Natural killer cell treated with Interleukin-12 subunit alpha and Interleukin-12 subunit beta and Interleukin-15 and Interleukin-18, amount 100 ng/mL, for 72 hours (primary cell): ENCODE data around the gene ATP9A. TPM values are rescaled to one million over a fixed set of nuclear protein-coding genes. Genes with fewer than 3 reads are reported as not detected.

ENCODE experiments used
- ATAC-seq, 2 donors: fragments of 150-1000 bp; cut with Tn5 transposase in 1 of 2; sonication (Bioruptor Pico), chemical (Tn5 transposase) in 1 of 2; 2 replicates each; pipeline ENCODE4 v1.10.0; 2021
- DNase-seq: peaks from one replicate; pipeline ENCODE4 v3.0.0; 2022; ENCODE audit warnings: low spot score
- H3K27ac Mint-ChIP-seq, 2 donors: 1 replicate in 1 of 2; 2 replicates in 1 of 2; pipeline ENCODE4 v1.8.0; 2022; ENCODE audit warnings: mixed read lengths in 2 of 2, mild to moderate bottlenecking in 1 of 2, moderate library complexity in 1 of 2
- H3K27me3 Mint-ChIP-seq, 2 donors: 1 replicate in 1 of 2; 2 replicates in 1 of 2; pipeline ENCODE4 v1.8.0; 2022; ENCODE audit warnings: mixed read lengths in 2 of 2
- H3K36me3 Mint-ChIP-seq: one replicate; pipeline ENCODE4 v1.8.0; 2022; ENCODE audit warnings: mixed read lengths
- H3K4me1 Mint-ChIP-seq, 2 donors: 1 replicate in 1 of 2; 2 replicates in 1 of 2; pipeline ENCODE4 v1.8.0; 2022; ENCODE audit warnings: low read depth in 2 of 2, mixed read lengths in 2 of 2, mild to moderate bottlenecking in 1 of 2
- H3K4me3 Mint-ChIP-seq: one replicate; pipeline ENCODE4 v1.8.0; 2022; ENCODE audit warnings: mixed read lengths
- H3K9me3 Mint-ChIP-seq: 2 replicates; pipeline ENCODE4 v1.8.0; 2022; ENCODE audit warnings: mixed read lengths
- total RNA-seq, 2 donors: library from RNA; stranded (reverse); gene quantifications; one replicate each; pipeline ENCODE4 v1.2.3, GENCODE V29; 2022

The ATP9A gene
- total RNA-seq, 2 donors from 2014 or later = 1.4 to 18.9 TPM

DNA sequence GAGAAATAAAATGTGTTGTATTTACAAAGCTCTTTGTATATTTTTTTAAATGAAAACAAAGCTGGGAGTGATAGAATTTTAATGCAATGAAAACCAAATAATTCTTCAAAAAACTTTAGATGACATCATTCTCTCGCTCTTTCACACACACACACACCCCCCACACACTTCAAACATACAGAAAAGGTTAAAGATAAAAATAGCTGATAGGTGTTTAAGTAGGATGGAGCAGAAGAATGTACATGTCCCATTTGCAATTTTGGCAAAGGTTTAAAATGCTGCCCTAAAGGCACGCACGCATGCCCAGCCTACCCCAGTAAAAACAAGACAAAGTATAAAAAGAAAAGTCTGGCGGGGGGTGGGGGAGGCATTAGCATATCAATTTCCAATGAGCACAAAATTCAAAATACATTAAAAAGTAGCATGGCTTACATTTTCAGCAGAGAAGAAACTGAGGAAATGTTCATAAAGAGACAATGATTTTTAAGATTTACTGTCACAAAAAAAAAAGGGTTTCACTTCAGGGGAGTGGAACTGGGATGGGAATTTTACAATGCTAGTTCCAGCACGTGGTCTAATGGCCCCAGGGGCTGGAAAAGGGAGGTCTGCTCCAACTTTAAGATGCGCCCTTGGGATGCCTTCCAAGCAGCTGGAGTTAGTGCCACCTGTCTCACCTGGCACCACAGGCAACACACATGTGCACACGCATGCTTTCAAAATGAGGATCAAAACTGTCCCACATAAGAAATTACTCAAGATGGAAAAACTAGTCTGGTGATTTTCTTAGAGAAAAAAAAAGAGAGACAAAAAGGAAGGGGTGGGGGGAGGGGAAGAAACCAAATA, 170.6 kb downstream of the ATP9A start:
- H3K27me3 Mint-ChIP-seq = peaks cover 0 to 4% of the 10 kb centered on the region in 2 donors
- H3K9me3 Mint-ChIP-seq = no peaks in the 10 kb centered on the region
- H3K4me3 Mint-ChIP-seq = no peak overlapping the region
- peaks cover 12% of the 10 kb centered on the region in 2 donors for H3K4me1 Mint-ChIP-seq
- ATAC-seq (no peak), DNase-seq (no peak)
- H3K27ac Mint-ChIP-seq = no peak overlapping the region
- H3K36me3 Mint-ChIP-seq = no peaks in the 10 kb centered on the region

DNA sequence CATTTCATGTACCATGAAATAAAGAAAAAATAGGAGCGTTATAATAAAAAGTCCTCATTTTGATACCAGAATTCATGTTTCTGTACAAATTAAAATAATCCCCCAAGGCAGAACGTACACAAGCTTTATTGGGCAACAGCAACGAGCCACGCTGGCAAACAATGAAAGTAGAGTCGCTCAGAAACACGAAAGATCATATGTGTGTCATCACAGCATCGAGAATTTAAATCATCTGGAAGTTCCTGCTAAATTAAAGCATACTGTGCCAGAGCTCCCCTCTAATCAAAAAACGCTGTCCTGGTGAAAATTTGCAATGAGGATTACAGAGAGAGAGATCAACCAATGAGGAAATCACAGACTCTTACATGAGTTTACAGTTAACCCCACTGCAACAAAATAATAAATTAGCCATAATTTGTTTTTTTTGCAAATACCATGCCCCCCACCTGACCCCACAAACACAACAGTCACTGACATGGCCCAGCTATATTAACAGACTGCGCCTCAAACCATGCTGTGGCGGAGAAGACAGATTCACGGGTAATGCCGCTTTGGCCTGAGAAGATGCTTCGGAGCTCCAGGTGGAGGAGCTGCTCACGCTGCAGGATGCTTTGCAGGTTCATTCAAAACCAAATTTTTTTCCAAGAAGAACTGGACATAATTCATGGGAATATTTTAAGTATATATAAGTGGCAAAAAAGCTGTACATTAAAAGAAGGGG, 171.4 kb downstream of the ATP9A start:
- ATAC-seq = no peak
- H3K4me3 Mint-ChIP-seq = no peak overlapping the region
- H3K27ac Mint-ChIP-seq = no peak overlapping the region
- peaks cover 12% of the 10 kb centered on the region in 2 donors for H3K4me1 Mint-ChIP-seq
- H3K9me3 Mint-ChIP-seq = no peaks in the 10 kb centered on the region
- no peaks in the 10 kb centered on the region for H3K36me3 Mint-ChIP-seq
- H3K27me3 Mint-ChIP-seq = peaks cover 0 to 4% of the 10 kb centered on the region in 2 donors
- no peak for DNase-seq

DNA sequence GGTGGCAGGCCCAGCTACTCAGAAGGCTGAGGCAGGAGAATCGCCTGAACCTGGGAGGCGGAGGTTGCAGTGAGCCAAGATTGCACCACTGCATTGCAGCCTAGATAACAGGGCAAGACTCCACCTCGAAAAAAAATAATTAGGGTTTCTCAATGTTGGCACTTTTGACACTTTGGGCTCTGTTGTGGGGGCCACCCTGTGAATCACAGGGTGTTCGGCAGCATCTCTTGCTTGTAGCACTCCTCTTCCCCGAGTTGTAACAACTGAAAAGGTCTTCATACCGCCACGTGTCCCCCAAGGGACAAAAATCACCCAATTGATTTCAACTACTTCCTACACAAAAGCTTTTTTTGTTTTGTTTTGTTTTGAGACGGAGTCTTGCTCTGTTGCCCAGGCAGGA, 172.4 kb downstream of the ATP9A start:
- H3K27me3 Mint-ChIP-seq = peaks cover 0 to 4% of the 10 kb centered on the region in 2 donors
- DNase-seq (no peak), ATAC-seq (no peak)
- H3K9me3 Mint-ChIP-seq = no peaks in the 10 kb centered on the region
- no peak overlapping the region for H3K4me3 Mint-ChIP-seq
- H3K27ac Mint-ChIP-seq = no peak overlapping the region
- H3K4me1 Mint-ChIP-seq = peaks cover 12% of the 10 kb centered on the region in 2 donors
- no peaks in the 10 kb centered on the region for H3K36me3 Mint-ChIP-seq

DNA sequence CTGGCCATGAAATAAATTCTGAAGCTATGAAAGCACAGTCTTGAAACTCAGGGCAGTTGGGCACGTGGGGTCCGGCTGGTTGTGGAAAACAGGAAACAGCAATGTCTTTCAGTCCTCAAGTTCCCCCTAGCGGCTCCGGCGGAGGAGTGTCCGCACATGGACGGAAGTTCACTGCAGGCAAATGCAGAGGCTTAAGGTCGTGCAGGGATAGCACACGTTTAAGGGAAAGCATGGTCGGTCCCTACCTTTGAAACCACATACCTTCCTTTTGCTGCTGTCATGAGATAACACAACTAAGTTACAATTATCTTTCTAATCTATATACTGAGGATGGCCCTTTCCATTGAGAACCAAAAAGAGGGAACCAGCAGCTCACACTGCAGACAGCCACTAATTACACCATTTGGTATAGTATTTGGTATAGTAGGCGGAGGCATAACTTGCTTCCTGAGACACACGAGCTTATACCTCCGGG, 173.1 kb downstream of the ATP9A start:
- Mint-ChIP-seq H3K27ac (peak overlapping the region; percentile 69 to 80), H3K4me3 (peak overlapping the region; percentile 44), H3K9me3 (no peaks in the 10 kb centered on the region), H3K27me3 (peaks cover 0 to 4% of the 10 kb centered on the region in 2 donors), H3K36me3 (no peaks in the 10 kb centered on the region), H3K4me1 (peaks cover 12% of the 10 kb centered on the region in 2 donors)
- peak; percentile 81 for DNase-seq
- peak; percentile 93 to 94 for ATAC-seq

DNA sequence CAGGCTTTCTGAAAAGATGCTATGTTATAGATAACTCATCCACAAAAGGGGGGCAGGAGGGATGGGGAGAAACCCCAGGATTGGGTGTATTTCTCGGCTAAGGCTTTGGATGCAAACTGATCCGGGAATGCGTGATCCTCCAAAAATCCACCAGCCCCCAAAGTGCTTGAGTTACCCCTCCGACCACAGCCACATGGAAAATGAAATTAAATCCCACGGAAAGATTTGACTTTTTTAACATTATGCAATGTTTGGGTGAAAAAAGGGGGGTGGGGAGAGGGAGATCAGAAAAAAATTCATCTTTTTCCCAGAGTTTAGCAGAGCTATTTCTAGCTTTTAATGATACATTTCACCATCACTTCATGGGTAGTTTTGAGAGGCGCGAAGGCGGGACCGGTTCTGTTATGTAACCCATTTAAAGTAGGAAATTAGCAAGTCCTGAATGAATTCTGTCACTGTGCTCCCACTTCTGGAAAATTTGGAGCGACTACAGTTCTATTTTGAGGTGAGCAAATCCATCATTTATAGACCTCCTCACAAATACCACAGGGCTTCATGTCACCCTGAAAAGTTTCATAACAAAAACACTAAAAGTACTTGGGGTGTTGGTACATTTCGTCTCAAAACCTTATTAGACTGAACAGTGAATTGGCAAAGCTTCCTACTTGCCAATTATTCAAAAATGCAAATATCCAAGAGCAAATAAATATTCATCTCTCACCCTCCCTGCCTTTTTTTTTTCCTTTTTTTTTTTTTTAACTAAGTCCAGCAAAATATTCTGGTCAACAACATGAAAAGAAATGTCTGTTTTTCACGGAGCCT, 173.7 kb downstream of the ATP9A start:
- Mint-ChIP-seq H3K27ac (peak overlapping the region; percentile 69 to 80), H3K4me1 (peaks cover 12% of the 10 kb centered on the region in 2 donors), H3K4me3 (peak overlapping the region; percentile 44), H3K36me3 (no peaks in the 10 kb centered on the region), H3K27me3 (peaks cover 0 to 4% of the 10 kb centered on the region in 2 donors), H3K9me3 (no peaks in the 10 kb centered on the region)
- ATAC-seq (no peak), DNase-seq (no peak)

DNA sequence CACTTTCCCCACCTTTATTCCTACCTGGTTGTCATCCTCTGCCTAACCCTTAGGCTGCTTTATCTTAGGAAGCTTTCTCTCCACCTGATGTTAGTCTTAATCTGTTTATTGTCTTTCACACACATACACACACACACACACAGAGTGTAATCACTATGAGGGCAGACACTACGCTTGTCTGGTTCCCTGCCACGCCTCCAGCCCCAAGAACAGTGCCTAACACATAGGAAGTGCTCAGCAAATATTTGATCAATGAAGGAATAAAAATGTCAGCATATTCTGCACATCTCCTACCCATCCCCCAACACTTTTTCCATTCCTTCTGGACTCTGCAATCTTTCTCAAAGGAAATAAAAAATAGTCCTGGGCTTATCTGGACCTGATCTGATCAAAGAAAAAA, 174.6 kb downstream of the ATP9A start:
- H3K4me3 Mint-ChIP-seq = no peak overlapping the region
- H3K27ac Mint-ChIP-seq = peak overlapping the region in 1 of 2 donors; percentile 69
- ATAC-seq = no peak
- no peaks in the 10 kb centered on the region for H3K36me3 Mint-ChIP-seq
- peaks cover 12 to 13% of the 10 kb centered on the region in 2 donors for H3K4me1 Mint-ChIP-seq
- H3K27me3 Mint-ChIP-seq = peaks cover 0 to 4% of the 10 kb centered on the region in 2 donors
- H3K9me3 Mint-ChIP-seq = no peaks in the 10 kb centered on the region
- no peak for DNase-seq

DNA sequence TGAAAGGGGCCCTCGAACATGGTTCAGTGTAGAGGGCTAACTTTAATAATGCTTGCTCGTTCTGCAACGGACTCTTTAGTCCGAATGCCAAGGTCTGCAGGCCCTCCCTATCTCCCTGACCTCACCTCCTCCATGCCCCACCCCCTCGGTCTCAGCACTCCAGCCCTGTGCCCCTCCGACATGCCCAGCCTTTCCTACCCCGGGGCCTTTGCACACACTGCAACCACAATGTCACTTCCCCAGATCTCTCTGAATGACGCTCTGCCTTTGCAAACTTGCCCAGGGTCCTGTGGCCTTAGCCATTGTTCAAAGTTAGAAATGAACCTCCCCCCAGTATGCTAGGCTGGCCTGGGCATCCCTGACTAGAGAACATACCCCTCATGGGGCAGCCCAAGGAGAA, 175.6 kb downstream of the ATP9A start:
- H3K4me3 Mint-ChIP-seq = no peak overlapping the region
- DNase-seq (no peak), ATAC-seq (no peak)
- peaks cover 12 to 20% of the 10 kb centered on the region in 2 donors for H3K4me1 Mint-ChIP-seq
- peaks cover 0 to 4% of the 10 kb centered on the region in 2 donors for H3K27me3 Mint-ChIP-seq
- no peaks in the 10 kb centered on the region for H3K36me3 Mint-ChIP-seq
- peak overlapping the region in 1 of 2 donors; percentile 69 for H3K27ac Mint-ChIP-seq
- no peaks in the 10 kb centered on the region for H3K9me3 Mint-ChIP-seq

DNA sequence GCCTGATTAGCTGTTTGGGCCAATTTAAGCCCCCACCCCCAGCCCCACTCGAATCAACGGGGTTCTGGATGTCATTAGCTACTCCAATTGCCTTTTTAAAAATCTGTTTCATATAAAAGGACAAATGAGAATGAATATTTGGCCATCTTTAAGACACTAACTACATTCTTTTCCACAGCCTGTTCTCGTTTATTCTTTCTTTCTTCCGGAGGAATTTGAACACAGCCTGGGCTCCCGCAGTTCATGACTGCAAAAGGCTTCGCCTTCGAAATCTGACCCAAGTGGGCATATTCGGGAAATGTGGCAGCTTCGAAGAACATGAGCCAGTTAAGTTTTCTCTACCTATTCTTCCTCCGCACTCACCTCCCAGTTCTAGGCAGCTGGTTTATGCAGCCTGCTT, 176.3 kb downstream of the ATP9A start:
- H3K4me1 Mint-ChIP-seq = peaks cover 12 to 20% of the 10 kb centered on the region in 2 donors
- ATAC-seq = no peak
- no peaks in the 10 kb centered on the region for H3K36me3 Mint-ChIP-seq
- H3K9me3 Mint-ChIP-seq = no peaks in the 10 kb centered on the region
- no peak overlapping the region for H3K4me3 Mint-ChIP-seq
- H3K27me3 Mint-ChIP-seq = peaks cover 0 to 4% of the 10 kb centered on the region in 2 donors
- no peak for DNase-seq
- H3K27ac Mint-ChIP-seq = no peak overlapping the region

DNA sequence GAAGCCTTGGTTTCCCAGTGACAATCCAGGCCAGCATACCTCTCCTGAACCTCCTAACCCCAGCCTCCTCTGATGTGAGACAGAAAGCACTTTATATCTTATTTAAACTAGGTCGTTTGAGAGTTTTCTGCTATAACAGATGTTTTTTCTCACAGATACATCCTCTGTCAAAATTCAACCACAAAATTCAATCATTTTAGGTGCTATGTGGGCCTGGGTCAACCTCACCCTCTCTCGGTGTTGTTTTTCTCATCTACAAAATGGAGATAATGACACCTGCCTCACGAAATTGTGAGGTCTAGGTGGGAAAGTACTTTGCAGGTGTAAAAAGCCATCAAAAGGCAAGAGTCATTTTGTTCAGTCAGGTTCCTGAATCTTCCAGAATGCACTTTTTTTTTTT, 179.4 kb downstream of the ATP9A start:
- ATAC-seq = no peak
- peak overlapping the region in 1 of 2 donors; percentile 23 for H3K27ac Mint-ChIP-seq

DNA sequence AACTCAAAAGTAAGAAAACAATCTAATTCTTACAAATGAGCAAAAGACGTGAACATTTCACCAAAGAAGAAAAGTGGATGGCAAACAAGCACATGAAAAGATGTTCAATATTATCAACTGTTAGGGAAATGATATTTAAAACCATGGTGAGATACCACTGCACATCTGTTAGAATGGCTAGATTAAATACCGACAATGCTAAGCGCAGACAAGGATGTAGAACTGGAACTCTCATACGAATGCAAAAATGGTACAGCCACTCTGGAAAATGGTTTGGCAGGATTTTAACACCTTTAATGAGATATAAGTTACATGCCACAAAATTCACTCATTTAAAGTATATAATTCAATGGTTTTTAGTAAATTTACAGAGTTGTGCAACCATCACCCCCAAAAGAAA, 181.0 kb downstream of the ATP9A start:
- Mint-ChIP-seq H3K36me3 (no peaks in the 10 kb centered on the region), H3K4me1 (peaks cover 14 to 21% of the 10 kb centered on the region in 2 donors), H3K27ac (no peak overlapping the region)

More for the DNA sequence above, 179.4 kb downstream of the ATP9A start:
- no peaks in the 10 kb centered on the region for H3K36me3 Mint-ChIP-seq
- no peaks in the 10 kb centered on the region for H3K27me3 Mint-ChIP-seq
- H3K9me3 Mint-ChIP-seq = no peaks in the 10 kb centered on the region
- no peak overlapping the region for H3K4me3 Mint-ChIP-seq
- DNase-seq = no peak
- H3K4me1 Mint-ChIP-seq = peaks cover 14 to 24% of the 10 kb centered on the region in 2 donors

DNA sequence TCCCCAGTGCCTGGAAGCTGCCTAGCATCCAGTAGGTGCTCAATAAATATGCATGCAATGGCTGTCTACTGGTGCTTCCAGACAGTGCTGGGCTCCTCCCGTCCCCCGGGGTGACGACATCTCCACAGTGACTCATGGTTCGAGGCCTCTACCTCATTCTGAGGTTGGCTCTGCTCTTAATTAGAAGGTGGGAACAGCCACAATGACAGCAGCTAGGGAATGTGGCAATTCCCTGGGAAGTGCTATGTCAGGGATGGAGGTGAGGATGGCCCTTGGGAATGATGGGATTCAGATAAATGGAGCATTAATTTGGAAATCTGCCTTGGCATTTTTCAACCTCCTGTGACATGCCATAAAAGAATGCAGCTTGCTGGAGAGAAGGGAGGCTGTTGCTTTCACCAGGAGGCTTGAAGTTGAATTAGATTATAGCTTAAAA, 182.2 kb downstream of the ATP9A start:
- DNase-seq = no peak
- Mint-ChIP-seq H3K4me1 (peaks cover 14 to 21% of the 10 kb centered on the region in 2 donors), H3K27ac (no peak overlapping the region), H3K4me3 (no peak overlapping the region), H3K36me3 (no peaks in the 10 kb centered on the region), H3K9me3 (no peaks in the 10 kb centered on the region), H3K27me3 (no peaks in the 10 kb centered on the region)
- ATAC-seq = peak in 1 of 2 donors; percentile 70

More for the DNA sequence above, 181.0 kb downstream of the ATP9A start:
- Mint-ChIP-seq H3K27me3 (no peaks in the 10 kb centered on the region), H3K4me3 (no peak overlapping the region), H3K9me3 (no peaks in the 10 kb centered on the region)
- no peak for ATAC-seq
- DNase-seq = no peak

DNA sequence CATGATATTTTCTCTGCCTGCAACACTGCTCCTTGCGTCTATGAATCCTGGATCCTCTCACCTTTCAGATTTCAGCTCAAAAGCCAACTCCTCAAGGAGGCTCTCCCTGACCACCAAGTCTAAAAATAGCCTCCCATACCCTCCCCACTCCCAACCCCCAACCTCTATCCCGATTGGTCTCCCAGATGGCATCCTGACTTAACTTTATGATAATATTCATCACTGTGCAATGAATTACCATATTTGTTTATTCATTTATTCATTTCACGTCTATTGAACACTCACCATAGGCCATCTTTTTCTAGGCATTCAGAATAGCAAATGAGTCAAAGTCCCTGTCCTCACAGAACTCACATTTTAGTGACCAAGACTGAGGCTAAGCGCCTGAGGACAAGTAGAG, 183.0 kb downstream of the ATP9A start:
- Mint-ChIP-seq H3K27ac (peak overlapping the region in 1 of 2 donors; percentile 15), H3K9me3 (no peaks in the 10 kb centered on the region), H3K4me3 (no peak overlapping the region), H3K36me3 (no peaks in the 10 kb centered on the region), H3K27me3 (no peaks in the 10 kb centered on the region), H3K4me1 (peaks cover 14 to 21% of the 10 kb centered on the region in 2 donors)
- no peak for ATAC-seq
- no peak for DNase-seq

DNA sequence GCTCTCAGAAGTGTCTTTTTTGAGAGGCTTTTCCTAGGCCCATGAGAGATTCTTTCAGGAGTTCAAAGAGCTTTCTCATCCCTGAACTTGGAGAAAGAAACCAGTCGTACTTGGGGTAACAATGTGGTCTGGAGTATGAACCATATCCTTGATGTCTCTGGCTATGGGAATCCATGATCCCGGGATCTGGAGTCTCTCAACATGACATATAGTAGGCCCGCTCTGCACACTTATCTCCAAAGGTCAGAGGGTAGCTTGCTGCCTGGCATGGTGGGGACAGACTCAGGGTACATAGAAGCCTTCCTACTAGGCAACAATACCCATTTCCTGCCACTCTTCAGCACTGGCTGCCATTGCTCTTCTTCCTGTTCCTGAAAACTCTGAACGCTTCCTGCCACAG, 183.5 kb downstream of the ATP9A start:
- H3K27ac Mint-ChIP-seq = peak overlapping the region in 1 of 2 donors; percentile 15
- DNase-seq (no peak), ATAC-seq (no peak)
- H3K9me3 Mint-ChIP-seq = no peaks in the 10 kb centered on the region
- H3K4me1 Mint-ChIP-seq = peaks cover 14 to 21% of the 10 kb centered on the region in 2 donors
- H3K4me3 Mint-ChIP-seq = no peak overlapping the region
- no peaks in the 10 kb centered on the region for H3K36me3 Mint-ChIP-seq
- H3K27me3 Mint-ChIP-seq = peaks cover 0 to 2% of the 10 kb centered on the region in 2 donors
